GM18520 (cell line): ENCODE results near the gene UBN1.

Source experiments
- ATAC-seq: cut with Tn5 transposase; IDR thresholded peaks from one replicate; pipeline ENCODE4 v1.9.1; 2021; ENCODE audit not compliant: unreplicated experiment

Gene UBN1

DNA sequence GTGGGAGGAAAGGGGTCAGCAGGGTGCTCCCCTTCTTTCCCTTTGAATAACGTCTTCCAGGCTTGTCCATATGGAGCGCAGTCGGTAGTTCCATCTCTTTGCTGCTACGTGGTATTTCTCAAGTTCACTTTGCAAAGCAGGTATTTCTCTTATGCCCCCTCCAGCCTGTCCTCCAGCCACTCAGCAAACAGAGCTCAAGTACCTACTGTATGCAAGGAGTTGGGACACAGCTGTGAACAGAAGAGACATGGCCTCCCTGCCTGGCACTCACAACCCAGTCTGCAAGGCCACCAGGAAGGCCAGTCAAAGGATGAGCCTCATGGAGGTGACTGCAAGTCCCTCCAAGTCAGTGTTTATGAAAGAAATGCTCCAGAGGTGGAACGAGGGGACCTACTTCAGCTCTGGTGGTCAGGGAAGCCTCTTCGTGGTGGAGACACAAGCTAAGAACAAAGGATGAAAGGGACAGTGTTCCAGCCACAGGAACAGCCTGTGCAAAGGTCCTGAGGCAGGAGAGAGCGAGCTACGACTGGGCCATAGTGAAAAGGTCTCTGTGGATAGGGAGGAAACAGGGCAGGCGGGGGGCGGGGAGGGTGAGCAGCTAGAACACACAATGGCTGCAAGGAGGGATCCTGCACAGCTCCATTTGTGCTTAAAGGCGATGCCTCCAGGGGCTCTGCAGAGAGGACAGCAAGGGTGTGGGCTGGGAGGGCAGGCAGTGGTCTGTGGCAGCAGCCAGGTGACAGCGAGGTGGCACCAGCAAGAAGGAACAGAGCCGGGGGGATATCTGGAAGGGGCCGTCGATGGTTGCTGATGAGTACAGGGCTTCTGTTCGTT lies 57.0 kb downstream of the UBN1 start:
- ATAC-seq = no peak

DNA sequence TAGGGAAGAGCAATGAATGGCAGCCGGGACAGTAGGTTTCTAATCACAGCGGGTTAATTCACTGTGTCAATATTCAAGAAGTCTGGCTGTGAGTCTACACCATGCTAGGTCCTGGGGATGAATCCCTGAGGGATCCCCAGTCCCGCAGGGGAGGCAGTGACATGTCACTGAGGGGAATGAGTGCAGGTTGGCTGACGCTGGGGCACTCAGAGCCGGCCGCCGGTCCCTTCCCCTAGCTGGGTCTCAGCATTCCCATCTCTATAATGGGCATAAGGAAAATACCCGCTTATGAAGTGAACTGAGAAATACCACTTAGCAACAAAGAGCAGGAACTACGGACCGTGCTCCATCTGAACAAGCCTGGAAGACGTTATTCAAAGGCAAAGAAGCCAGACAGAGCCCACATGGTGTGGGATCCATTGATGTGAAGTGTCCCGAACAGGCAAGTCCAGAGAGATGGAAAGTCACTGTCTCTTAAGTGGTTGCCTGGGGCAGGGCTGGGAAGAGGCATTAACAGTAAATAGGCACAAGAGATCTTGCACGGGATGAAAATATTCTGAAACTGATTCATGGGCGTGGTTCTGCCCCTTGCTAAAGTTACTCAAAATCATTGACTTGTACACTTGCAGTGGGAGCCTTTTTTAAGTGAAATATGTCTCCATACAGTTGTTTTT lies 57.8 kb downstream of the UBN1 start:
- no peak for ATAC-seq

DNA sequence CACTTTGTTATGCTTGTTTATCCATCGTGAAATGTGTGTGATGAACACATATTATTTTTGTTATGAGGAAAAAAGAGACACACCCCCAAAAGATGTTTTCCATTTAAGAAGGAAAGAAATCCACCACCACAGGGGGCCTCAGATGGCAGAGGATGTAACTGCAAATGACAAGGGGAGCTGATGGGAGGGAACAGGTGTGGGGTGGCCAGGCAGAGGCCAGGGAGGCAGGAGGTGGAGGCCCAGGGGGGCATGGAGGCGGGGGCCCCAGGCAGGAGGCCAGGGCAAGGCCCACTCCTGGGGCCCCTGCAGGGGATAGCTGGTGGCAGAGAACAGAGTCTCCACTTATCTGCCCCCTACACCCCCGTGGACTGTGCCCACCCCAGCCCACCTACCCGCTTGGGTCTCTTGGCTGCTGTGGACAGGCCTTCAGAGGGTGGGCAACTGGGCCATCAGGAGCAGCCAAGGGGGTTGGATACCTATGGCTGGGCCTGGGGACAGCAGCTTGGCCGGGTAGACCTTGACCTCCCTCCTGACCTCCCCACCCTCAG lies 61.6 kb downstream of the UBN1 start:
- no peak for ATAC-seq

DNA sequence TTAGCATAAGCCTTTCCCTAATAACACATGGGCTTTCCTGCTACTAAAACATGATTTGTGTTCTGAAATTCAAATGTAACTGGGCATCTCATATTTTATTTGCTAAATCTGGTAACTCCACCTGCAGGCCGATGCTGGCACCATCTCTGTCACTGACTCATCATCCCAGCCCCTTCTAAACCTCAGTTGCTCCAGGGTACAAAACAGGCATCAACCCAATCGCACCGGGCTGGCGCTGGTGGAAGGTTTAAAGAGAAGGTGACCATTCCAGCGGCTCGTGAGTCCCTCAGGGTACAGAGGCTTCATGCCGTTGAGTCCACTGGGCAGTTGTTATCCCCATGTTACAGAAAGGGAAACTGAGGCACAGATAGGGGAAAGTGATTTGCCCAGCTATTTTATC lies 62.5 kb downstream of the UBN1 start:
- ATAC-seq = no peak

DNA sequence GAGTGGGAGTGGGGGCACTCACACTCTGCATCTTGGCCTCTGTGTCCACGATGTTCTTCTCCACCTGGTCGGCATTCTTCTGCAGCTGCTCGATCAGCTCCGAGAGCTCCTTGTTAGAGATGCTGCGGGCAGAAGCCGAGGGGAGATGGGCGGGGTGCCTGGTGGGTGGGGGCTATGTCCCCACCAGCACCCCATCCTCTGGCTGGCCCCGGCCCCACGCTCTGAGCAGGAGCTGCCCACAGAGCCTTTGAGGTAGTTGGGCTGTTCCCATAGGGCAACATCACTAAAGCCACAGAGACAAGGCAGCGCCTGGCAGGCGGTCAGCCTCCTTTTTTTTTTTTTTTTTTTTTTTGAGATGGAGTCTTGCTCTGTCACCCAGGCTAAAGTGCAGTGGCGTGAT lies 63.5 kb downstream of the UBN1 start:
- ATAC-seq = no peak

DNA sequence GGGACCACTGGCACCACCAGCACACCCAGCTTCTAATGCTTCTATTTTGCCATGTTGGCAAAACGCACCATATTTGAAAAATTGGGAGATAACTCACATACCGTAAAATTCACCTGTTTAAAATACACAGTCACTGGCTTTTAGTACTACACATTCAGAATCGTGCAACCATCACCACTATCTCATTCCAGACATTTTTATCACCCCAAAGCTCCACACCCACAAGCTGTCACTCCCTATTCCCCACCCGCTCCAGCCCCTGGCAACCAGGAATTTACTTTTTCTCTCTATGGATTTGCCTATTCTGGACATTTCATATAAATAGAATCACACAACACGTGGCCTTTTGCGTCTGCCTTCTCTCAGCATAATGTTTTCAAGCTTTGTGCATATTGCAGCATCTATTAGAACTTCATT lies 64.7 kb downstream of the UBN1 start:
- no peak for ATAC-seq

DNA sequence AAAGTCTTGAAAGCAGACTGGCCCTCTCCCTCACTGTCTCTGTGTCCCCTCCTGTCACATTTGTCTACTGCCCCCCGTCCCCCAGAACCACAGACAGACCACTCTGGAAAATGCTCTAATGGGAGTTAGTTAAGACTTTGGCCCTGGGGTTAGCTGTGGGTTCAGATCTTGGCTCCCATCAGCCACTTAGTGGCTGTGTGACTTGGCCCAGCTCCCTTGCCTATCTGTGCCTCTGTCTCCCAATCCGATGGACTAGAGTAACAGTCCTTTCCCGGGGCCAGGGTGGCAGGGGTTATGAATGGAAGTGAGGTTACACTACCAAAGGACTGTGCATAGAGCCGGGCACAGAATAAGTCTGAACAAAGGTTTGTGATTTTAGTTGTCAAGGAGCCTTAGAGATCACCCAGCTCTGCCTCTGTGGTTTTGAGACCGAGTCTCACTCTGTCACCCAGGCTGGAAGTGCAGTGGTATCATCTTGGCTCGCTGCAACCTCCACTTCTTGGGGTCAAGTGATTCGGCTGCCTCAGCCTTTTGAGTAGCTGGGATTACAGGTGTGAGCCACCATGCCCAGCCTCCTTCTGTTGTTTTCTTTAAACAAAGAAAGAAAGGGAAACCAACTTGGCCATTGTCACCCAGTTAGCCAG lies 66.0 kb downstream of the UBN1 start:
- ATAC-seq = no peak

DNA sequence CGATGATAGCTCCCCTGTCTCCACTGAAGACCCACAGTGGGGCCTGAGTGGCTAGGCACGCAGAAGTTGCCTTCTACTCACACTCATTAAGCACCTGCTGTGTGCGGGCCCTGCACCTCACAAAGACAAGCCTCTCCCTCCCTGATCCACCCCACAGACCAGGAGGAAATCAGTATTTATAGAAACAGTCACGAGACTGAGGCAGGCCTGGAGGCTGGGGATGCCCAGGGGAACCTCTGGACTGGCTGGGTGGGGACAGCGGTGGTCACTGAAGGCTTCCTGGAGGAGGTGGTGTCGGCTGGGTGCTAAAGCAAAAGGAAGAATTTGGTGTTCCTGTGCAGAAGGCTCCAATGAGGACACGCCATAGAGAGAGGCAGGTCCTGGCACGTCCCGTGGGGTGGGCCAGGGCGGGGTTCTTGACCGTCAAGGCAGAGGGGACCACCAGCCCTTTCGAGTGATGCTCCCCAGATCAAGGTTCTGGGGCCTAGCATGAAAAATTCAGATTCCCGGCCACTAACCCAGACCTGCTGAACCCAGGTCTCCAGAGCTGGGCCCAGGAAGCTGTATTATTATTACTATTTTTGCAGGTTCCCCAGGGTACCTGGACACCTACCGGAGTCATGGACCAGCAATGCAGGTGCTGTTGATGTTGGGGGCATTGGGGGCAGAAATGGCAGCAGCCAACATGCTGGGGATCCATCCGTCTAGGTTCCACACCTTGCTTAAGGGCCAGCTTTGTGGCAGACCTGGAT lies 66.7 kb downstream of the UBN1 start:
- ATAC-seq = no peak

DNA sequence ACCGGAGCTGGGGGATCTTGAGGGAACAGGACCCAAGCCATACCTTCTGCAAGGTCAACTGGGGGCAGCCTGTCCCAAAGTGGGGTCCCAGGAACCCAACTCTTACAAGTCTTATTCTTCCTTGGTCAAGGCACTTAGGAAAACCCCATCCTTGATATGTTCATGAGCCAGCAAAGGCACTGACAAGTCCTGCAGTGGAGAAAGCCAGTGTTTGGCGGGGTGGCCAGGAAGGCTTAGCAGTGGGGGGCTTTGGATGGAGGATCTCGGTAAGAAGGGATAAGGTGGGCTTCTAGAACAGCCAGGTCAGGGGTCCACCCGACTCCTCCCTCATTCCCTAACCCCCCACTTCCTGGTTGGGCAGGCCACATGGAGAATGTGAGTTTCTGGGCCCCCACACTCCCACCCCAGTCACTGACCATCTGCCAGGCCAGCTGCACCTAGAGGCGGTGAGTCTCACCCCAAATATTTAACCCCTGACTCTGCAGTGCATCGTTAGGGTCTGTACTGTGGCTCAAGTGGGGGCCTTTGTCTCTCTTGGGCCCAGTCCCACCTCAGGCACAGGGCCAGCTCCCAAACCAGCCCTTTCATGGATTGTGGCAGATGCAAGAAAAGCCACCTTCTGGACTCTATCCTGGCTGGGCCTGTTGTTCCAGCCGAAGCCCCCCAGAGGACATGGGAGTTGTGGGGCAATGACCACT lies 67.4 kb downstream of the UBN1 start:
- ATAC-seq = no peak

DNA sequence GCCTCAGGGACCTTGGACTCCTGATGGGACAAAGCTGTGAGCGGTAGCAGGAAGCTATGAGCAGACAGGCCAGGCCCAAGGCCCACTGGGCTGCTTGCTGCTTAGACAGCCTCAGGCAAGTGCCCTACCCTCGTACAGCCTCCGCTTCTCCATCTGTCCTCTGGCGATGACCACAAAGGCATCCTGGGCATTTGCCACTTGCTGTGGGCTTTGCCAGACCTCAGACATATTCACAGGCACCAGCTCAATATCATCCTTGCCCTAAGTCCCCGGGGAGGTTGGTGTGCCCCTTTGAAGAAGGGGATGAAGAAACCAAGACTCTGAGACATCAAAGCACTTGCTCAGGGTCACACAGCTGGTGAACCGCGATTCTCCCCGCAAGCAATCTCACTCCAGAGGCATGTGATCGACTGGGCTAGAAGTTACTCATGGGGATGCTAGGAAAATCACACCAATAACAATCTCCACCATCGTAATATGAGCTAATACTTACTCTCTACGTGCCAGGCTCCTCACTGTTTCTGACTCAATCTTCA lies 68.0 kb downstream of the UBN1 start:
- no peak for ATAC-seq

DNA sequence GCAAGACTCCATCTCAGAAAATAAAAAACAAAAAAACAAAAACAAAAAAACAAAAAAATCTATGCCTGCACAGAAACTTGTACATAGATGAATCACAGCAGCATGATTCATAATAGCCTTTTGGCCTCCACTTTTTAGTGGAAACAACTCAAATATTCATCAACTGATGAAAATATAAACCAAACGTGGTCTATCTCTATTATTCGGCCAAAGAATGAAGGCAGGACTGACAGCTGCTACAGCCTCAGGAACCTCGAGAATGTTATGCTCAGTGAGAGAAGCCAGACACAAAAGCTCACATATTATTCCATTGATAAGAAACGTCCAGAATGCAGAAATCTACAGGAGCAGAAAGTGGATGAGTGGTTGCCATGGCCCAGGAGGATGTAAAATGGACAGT lies 69.8 kb downstream of the UBN1 start:
- no peak for ATAC-seq

DNA sequence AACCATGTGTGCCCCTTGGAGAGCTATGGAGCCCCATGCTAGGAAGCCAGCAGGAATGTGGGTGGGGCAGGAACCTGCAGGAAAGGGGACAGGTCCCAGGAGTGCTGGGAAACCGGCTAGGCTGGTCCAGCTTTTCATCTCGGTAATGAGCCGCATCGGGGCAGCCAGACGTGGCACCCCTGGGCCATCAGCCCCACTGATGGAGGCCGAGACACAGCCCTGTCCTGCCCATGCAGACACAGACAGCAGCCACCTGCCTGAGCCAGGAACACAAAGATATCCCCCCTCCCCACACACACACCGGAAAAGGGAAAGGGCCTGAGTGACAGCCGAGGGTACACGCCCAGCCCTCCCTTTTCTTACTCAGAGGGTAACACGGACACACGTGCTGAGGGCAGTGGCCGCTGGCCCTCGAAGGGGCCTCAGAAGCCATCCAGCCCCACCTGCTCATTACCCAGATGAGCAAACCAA lies 71.5 kb downstream of the UBN1 start:
- no peak for ATAC-seq

DNA sequence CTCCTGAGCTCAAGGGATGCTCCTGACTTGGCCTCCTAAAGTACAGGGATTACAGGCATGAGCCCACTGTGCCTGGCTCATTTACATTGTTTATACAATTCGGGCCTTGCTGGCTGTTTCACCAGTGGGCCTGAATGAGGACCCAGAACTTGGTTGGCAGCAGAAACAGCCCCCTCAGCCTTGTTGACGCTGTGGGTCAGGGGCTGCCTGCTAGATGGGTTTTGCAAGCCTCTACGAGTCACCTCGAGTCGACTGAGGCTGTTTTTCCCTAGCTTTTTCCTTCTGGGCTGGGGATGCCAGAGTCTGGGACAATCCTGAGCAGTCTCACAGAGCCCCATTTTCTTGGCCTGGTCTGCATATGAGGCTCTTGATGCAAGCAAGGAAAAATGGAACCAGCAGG lies 73.5 kb downstream of the UBN1 start:
- ATAC-seq = no peak

DNA sequence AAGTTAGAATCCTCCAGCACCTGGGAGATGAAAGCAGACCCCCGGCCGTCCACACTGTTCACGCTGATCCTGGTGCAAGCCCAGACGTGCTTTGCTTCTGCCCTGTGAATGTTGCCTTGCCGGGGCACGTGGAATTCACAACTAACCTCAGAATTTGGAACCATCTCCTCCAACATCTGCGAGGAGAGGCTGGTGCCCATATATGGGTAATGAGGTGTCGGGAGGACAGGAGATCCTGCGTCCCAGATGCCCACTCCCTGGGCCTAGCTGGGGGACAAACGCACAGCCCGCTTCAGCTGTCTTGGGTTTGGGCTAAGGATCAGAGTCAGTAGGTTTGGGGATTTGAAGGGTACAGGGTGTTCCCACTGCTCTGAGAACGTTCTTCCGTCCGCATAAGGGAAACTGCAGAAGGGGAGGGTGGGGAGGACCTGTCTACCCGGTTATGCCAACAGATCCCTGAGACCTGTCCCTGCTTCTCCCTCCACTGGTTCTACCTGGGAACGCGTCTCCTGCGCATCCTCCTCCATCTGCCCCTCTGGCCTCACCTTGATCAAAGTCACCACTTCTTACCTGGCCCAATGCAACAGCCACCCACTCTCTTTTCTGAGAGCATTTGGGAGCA lies 75.6 kb downstream of the UBN1 start:
- ATAC-seq = no peak

DNA sequence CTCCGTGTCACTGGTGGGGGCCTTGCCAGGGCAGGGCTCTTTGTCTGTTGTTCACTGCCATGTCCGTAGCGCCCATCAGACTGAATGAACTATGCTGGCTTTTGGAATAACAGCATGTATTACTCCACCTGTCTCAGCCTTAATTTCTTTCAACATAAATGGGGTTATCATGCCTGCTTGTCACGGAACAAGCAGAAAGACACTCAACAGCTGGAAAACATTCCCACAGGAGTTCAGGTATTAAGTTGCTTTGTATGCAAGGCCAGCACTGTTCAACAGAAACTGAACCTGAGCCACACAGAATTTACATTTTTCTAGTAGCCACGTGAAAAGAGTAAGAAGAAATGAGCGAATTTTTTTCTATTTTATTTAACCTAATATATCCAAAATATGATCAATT lies 76.6 kb downstream of the UBN1 start:
- no peak for ATAC-seq

DNA sequence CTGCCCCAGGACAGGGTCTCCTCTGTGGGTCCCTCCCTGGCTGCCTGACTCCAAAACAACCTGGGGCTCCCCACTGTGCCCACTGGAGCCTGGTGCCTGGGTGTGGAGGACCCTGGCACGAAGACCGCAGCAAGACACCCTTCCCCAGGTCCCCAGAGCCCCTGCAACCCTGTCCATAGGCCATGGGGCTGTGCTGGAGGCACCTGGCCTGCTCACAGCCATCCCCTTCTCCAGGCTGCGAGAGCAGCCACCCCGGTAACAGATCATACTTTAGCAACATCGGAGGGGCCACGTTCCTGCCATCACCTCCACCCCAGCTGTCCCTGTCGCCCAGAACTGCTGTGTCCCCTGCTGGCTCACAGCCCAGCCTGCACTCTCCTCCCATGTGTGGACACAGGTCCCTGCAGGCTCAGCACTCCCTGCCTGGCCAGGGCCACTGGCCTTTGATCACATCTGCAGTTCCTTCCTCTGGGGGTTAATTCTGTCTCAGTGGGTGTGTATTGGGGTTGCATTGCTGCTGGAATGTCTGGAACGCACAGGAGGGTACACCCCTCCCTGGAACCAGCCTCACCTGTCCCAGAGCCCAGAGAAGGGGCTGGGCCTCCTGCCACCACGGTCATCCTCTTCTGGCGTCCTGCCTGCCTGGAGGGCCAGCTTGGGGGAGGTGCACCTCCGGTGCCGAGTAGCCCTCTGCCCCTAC lies 77.5 kb downstream of the UBN1 start:
- ATAC-seq = no peak

DNA sequence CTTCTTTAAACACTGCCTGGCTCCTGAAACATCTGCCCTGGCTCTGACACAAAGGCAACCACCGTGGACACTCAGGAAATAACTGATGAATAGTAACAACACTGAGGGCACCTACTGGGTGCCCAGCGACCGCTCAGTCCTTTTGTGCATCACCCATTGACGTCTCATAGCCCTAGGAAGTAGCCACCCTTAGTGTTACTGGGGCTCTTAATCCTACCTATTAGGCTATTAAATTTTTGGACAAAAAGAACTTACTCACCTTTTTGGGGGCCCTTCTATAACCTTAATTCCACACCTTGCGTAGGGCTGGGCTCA lies 78.0 kb downstream of the UBN1 start:
- no peak for ATAC-seq

DNA sequence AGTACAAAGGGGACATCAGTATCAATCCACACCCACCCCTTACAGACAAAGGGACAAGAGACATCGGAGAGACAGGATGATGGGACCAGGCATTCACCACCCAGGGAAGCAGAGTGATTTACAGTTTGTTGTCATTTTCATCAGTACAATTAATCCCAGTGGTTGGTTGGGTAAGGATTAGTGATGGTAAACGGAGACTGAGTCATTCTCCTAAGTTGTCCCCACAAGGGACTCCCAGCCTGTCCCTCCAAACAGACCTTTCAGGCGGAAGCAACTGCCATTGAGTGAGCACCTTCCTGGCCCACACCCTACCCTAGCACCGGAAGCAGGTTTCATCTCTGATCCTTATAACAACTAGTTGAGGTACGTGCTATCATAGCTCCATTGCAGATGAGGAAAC lies 78.5 kb downstream of the UBN1 start:
- no peak for ATAC-seq

DNA sequence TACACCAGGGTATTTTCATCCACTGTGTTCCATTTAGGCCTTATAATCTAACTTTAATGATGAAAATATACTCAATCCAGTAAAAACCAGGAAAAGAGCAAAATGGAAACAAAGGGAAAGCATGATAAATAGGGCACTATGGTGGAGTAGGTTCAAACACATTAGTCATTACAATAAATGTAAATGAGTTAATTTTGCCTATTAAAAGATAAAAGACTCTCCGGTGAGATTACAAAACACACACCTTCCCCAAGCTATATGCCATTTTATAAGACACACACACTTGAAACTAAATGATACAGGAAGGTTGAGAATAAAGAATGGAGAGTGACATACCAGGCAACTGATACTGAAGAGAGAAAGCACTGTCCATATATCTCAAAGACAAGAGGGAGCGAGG lies 79.6 kb downstream of the UBN1 start:
- no peak for ATAC-seq
